Measurements from ENCODE around the gene SLC9A9.

DNA sequence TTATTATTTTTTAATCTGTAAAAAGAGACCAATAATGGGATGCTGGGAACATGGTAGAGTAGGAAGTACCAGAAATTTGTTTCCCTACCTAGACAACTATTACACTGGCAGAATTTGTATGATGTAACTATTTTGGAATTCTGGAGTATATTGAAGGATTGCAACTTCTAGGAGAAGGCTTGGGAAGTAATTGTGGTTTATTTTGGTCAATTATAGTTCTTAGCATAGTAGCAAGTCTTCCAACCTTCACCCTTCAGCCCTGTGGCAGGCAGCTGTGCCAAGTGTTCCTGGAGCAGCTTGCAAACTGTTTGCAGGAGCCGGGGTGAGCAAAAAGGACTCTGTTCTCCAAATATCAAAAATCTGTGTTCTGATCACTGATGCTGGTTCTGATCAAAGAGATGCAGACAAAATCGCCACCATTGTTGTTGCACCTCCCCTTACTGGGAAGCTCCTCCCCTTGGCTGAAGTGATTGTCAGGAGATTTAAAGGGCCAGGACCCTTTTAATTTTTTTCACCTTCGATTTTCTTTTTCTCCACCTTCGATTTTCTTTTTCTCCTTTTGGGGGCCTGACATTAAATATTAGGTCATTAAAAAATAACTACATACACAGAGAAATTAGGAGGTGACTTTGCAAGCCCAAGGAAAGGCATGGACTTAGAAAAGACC lies 363.3 kb downstream of the SLC9A9 start:
- TF ChIP-seq CTCF (IDR thresholded peaks at IDR 0.05), result no peak
- no peak for TF ChIP-seq POLR2A (IDR thresholded peaks at IDR 0.05)
- no peak for TF ChIP-seq POLR2AphosphoS5 (IDR thresholded peaks at IDR 0.05)

All from prostate gland (tissue), 2 donors.